Liver (tissue), 9 donors: ENCODE measurements around the gene AIF1. TPM values are rescaled to one million over a fixed set of nuclear protein-coding genes. Genes with fewer than 3 reads are reported as not detected.

Experiments
- DNase-seq: peaks from one replicate; pipeline ENCODE4 v3.0.0-alpha.2; 2017; ENCODE audit warnings: low spot score
- H3K27ac ChIP-seq, 2 donors: one replicate each; pipeline ENCODE4 v1.7.0; 2013; ENCODE audit warnings: inconsistent platforms in 2 of 2, low read length in 2 of 2, control low read depth in 1 of 2, low read depth in 1 of 2, mild to moderate bottlenecking in 1 of 2
- H3K27me3 ChIP-seq, 4 donors: one replicate each; pipeline versions ENCODE4 v1.6.1 to v1.7.0; 2013; ENCODE audit warnings: low read length in 3 of 4, inconsistent platforms in 1 of 4, mild to moderate bottlenecking in 1 of 4, moderate library complexity in 1 of 4; ENCODE audit not compliant: control insufficient read depth in 4 of 4, insufficient read depth in 4 of 4
- H3K36me3 ChIP-seq, 4 donors: one replicate each; pipeline versions ENCODE4 v1.6.1 to v1.7.0; 2013; ENCODE audit warnings: low read length in 3 of 4, mild to moderate bottlenecking in 3 of 4, low read depth in 1 of 4, moderate library complexity in 1 of 4; ENCODE audit not compliant: control insufficient read depth in 4 of 4, insufficient read depth in 3 of 4
- H3K4me1 ChIP-seq, 4 donors: one replicate each; pipeline versions ENCODE4 v1.6.1 to v1.7.0; 2013; ENCODE audit warnings: low read length in 3 of 4, mild to moderate bottlenecking in 3 of 4, moderate library complexity in 1 of 4; ENCODE audit not compliant: control insufficient read depth in 4 of 4, insufficient read depth in 4 of 4
- H3K4me3 ChIP-seq, 3 donors: one replicate each; pipeline versions ENCODE4 v1.6.1 to v1.7.0; 2013; ENCODE audit warnings: low read length in 3 of 3, control low read depth in 1 of 3, low read depth in 1 of 3, mild to moderate bottlenecking in 1 of 3
- H3K9ac ChIP-seq, 2 donors: one replicate each; pipeline ENCODE4 v1.7.0; 2013; ENCODE audit warnings: low read length in 2 of 2, mild to moderate bottlenecking in 2 of 2, moderate library complexity in 2 of 2, control low read depth in 1 of 2, low read depth in 1 of 2
- H3K9me3 ChIP-seq, 4 donors: one replicate each; pipeline versions ENCODE4 v1.6.1 to v1.7.0; 2013; ENCODE audit warnings: low read length in 3 of 4; ENCODE audit not compliant: control insufficient read depth in 4 of 4
- ATF3 ChIP-seq: IDR thresholded peaks from 2 replicates; pipeline ENCODE4 v1.6.1; 2016; ENCODE audit warnings: antibody characterized with exemption
- CTCF ChIP-seq: fragments of 150-350 bp; IDR thresholded peaks from 2 replicates; pipeline ENCODE4 v1.5.1; 2017; ENCODE audit warnings: improper control_type of control experiment, low read depth, low read length; ENCODE audit not compliant: missing input control
- EGR1 ChIP-seq, 2 donors: IDR thresholded peaks; 2 replicates each; pipeline ENCODE4 v1.6.1; 2016 to 2018; ENCODE audit warnings: antibody characterized with exemption in 2 of 2, low read depth in 2 of 2
- FOXA1 ChIP-seq: IDR thresholded peaks from 2 replicates; pipeline ENCODE4 v1.6.1; 2016; ENCODE audit warnings: antibody characterized with exemption
- FOXA2 ChIP-seq: IDR thresholded peaks from 2 replicates; pipeline ENCODE4 v1.6.1; 2016; ENCODE audit warnings: antibody characterized with exemption
- GABPA ChIP-seq, 2 donors: IDR thresholded peaks in 1 of 2; conservative IDR thresholded peaks in 1 of 2; 2 replicates each; pipeline ENCODE4 v1.6.1; 2016; ENCODE audit warnings: antibody characterized with exemption in 2 of 2, mild to moderate bottlenecking in 1 of 2, moderate library complexity in 1 of 2
- HNF4A ChIP-seq, 2 donors: conservative IDR thresholded peaks; 2 replicates each; pipeline ENCODE4 v1.6.1; 2016; ENCODE audit warnings: antibody characterized with exemption in 2 of 2, mild to moderate bottlenecking in 2 of 2
- HNF4G ChIP-seq: IDR thresholded peaks from 2 replicates; pipeline ENCODE4 v1.6.1; 2016; ENCODE audit warnings: antibody characterized with exemption
- JUND ChIP-seq, 2 donors: IDR thresholded peaks; 2 replicates each; pipeline ENCODE4 v1.6.1; 2016; ENCODE audit warnings: antibody characterized with exemption in 2 of 2
- NR2F2 ChIP-seq: IDR thresholded peaks from 2 replicates; pipeline ENCODE4 v1.6.1; 2016; ENCODE audit warnings: antibody characterized with exemption
- RAD21 ChIP-seq, 2 donors: IDR thresholded peaks; 2 replicates each; pipeline ENCODE4 v1.6.1; 2016; ENCODE audit warnings: antibody characterized with exemption in 2 of 2, mild to moderate bottlenecking in 2 of 2
- REST ChIP-seq: IDR thresholded peaks from 2 replicates; pipeline ENCODE4 v1.6.1; 2016; ENCODE audit warnings: antibody characterized with exemption, mild to moderate bottlenecking
- RXRA ChIP-seq, 2 donors: IDR thresholded peaks; 2 replicates each; pipeline ENCODE4 v1.6.1; 2017 to 2018; ENCODE audit warnings: antibody characterized with exemption in 2 of 2, mild to moderate bottlenecking in 1 of 2
- SP1 ChIP-seq: IDR thresholded peaks from 2 replicates; pipeline ENCODE4 v1.6.1; 2018; ENCODE audit warnings: antibody characterized with exemption, mild to moderate bottlenecking
- TAF1 ChIP-seq: conservative IDR thresholded peaks from 2 replicates; pipeline ENCODE4 v1.6.1; 2016; ENCODE audit warnings: antibody characterized with exemption, mild to moderate bottlenecking
- YY1 ChIP-seq: IDR thresholded peaks from 2 replicates; pipeline ENCODE4 v1.6.1; 2016; ENCODE audit warnings: antibody characterized with exemption, mild to moderate bottlenecking
- WGBS: extraction: QIAGEN DNeasy Blood & Tissue Kit; methylation state at CpG from one replicate; pipeline ENCODE4 v1.1.7; 2013; 5-methylcytosine and 5-hydroxymethylcytosine counted together
- polyA plus RNA-seq, 2 donors: library from polyadenylated mRNA; stranded (reverse) in 1 of 2; unstranded in 1 of 2; fragments of 200-250 nt in 1 of 2; fragments of >200 nt in 1 of 2; fragmentation: Nextera tagmentation in 1 of 2; extraction: Ambion mirVana in 1 of 2; gene quantifications; one replicate each; pipeline versions ENCODE4 v1.2.1 to v1.2.3, GENCODE V29; 2013 to 2015
- total RNA-seq, 2 donors: library from RNA; depleted of rRNA; stranded (reverse); fragments of >200 nt; gene quantifications; one replicate each; pipeline ENCODE4 v1.2.3, GENCODE V29; 2014
- donor health status: healthy.
- donor health status: healthy.
- donor health status: healthy.
- donor health status: healthy.
- donor health status: healthy.

Gene AIF1
- total and polyA plus RNA-seq, 4 donors = 12.2 to 46.8 (median 26.7) TPM

GRCh38 chr6:31658158-31658688 lies 43.2 kb downstream of the AIF1 start:
- H3K27ac ChIP-seq = no peak overlapping the region
- TF ChIP-seq ATF3 (no peak), RXRA (IDR thresholded peaks at IDR 0.05) (no peak), HNF4A (conservative IDR thresholded peaks at IDR 0.05) (no peak), YY1 (no peak), FOXA1 (no peak), NR2F2 (no peak), TAF1 (no peak), HNF4G (no peak), GABPA (IDR thresholded peaks at IDR 0.05 in 1 of 2, conservative IDR thresholded peaks at IDR 0.05 in 1 of 2) (no peak), JUND (IDR thresholded peaks at IDR 0.05) (no peak), CTCF (no peak), FOXA2 (no peak), RAD21 (IDR thresholded peaks at IDR 0.05) (no peak), SP1 (no peak), EGR1 (IDR thresholded peaks at IDR 0.05; ENCODE audit: low read depth in 2 of 2) (no peak), REST (no peak)
- H3K9ac ChIP-seq = no peak overlapping the region
- peaks cover 0 to 7% (median 6%) of the 10 kb centered on the region in 4 donors for H3K36me3 ChIP-seq
- H3K4me3 ChIP-seq = no peak overlapping the region
- 84% methylated on average over 4 of the region's 4 CpGs for WGBS
- H3K9me3 ChIP-seq = no peaks in the 10 kb centered on the region
- no peak for DNase-seq
- H3K4me1 ChIP-seq = peaks cover 16 to 84% (median 68%) of the 10 kb centered on the region in 4 donors
- no peaks in the 10 kb centered on the region for H3K27me3 ChIP-seq

- H3K36me3 ChIP-seq = peaks cover 0 to 7% (median 6%) of the 10 kb centered on the region in 4 donors
- no peaks in the 10 kb centered on the region for H3K27me3 ChIP-seq
- peaks cover 20 to 86% (median 72%) of the 10 kb centered on the region in 4 donors for H3K4me1 ChIP-seq
Observed at GRCh38 chr6:31658983-31659648, 44.1 kb downstream of the AIF1 start.

More at GRCh38 chr6:31658983-31659648, 44.1 kb downstream of the AIF1 start:
- TF ChIP-seq RAD21 (IDR thresholded peaks at IDR 0.05) (no peak), CTCF (no peak), NR2F2 (no peak), REST (no peak), EGR1 (IDR thresholded peaks at IDR 0.05; ENCODE audit: low read depth in 2 of 2) (no peak), FOXA2 (no peak)
- WGBS = 88% methylated on average over 13 of the region's 13 CpGs
- Histone ChIP-seq H3K9ac (no peak overlapping the region), H3K4me3 (peak overlapping the region; percentile 65 to 82 (median 67)), H3K9me3 (no peaks in the 10 kb centered on the region), H3K27ac (peak overlapping the region; percentile 26 to 90)
- no peak for DNase-seq
